PC-9 (cell line): ENCODE measurements around the gene MYO5B.

Source experiments
- EZH2 ChIP-seq: fragments of 200-600 bp; sonication (generic); IDR thresholded peaks from 2 replicates; pipeline ENCODE4 v1.8.0; 2017; ENCODE audit warnings: antibody characterized with exemption, low read depth
- TF ChIP-seq, protein P1 (sequence below): fragments of 200-600 bp; sonication (generic); conservative IDR thresholded peaks from 2 replicates; pipeline ENCODE4 v1.6.1; 2017; ENCODE audit warnings: mixed run types, antibody characterized with exemption, mild to moderate bottlenecking, moderate library complexity

DNA sequence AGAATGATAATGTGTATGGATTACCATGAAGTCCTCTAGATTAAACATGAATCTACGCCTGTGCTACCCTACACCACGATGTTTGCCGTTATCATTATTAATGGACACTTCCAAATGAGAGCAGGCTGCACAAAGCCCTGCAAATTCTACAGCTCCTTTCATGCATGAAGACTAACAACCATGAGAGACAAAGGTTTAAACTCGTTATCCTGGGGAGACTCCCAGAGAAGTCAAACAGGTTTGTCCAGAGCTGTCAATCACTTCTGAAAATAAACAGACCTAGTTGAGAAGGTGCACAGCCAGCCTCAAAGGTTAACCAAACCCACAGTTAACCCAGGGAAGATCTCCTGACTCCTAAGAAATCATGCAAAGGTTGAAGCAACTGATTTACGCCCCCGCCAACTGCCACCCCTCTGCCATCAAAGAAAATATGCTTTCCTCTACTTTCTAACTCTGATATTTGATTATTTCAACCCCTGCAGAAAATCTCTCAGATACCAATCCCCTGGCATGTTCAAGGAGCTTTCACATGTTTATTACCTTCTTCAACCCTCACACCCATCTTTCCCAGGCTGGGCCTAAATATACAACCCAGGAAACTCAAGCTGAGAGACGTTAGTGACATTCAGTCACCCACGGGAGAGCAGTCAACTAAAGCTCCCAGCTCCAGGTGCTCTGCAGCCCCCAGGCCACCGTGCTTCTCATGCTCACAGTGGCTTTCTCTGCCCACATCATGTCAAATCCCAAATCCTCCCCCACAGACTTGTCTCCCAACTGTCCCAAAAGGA, 35.9 kb downstream of the MYO5B start:
- TF ChIP-seq, protein P1, sequence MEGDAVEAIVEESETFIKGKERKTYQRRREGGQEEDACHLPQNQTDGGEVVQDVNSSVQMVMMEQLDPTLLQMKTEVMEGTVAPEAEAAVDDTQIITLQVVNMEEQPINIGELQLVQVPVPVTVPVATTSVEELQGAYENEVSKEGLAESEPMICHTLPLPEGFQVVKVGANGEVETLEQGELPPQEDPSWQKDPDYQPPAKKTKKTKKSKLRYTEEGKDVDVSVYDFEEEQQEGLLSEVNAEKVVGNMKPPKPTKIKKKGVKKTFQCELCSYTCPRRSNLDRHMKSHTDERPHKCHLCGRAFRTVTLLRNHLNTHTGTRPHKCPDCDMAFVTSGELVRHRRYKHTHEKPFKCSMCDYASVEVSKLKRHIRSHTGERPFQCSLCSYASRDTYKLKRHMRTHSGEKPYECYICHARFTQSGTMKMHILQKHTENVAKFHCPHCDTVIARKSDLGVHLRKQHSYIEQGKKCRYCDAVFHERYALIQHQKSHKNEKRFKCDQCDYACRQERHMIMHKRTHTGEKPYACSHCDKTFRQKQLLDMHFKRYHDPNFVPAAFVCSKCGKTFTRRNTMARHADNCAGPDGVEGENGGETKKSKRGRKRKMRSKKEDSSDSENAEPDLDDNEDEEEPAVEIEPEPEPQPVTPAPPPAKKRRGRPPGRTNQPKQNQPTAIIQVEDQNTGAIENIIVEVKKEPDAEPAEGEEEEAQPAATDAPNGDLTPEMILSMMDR: no peak
- no peak for TF ChIP-seq EZH2
